Retinal pigment epithelial cell (primary cell): ENCODE results near the gene MRAS.

Experiments
- DNase-seq: peaks from one replicate; pipeline ENCODE4 v3.0.0-alpha.2; 2010; ENCODE audit warnings: low read depth
- H3K4me3 ChIP-seq: 2 replicates; pipeline ENCODE4 v1.5.1; 2011; ENCODE audit warnings: mild to moderate bottlenecking, low read length, control low read depth, moderate library complexity
- TF ChIP-seq, protein P1 (sequence below): conservative IDR thresholded peaks from 2 replicates; pipeline ENCODE4 v1.5.1; 2011; ENCODE audit warnings: low read depth, low read length, control low read depth, inconsistent platforms

MRAS gene

DNA sequence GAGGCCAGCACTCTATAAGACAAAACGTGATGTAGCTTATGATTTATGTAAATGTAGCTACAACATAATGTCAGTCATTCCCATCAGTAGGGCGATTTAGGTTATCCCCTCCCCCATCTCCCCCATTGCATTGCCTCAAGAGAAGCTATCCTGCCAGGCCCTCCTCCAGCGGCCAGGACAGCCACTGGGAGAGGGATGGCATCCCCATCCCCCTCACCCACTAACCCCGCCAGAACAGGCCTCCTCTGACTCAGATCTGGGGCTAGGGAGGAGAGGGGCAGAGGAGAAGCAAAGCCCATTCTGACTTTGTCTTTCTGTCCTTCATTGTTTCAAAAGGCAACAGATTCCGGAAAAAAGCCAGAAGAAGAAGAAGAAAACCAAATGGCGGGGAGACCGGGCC lies 53.5 kb downstream of the MRAS start:
- no peak overlapping the region for H3K4me3 ChIP-seq
- TF ChIP-seq, protein P1, sequence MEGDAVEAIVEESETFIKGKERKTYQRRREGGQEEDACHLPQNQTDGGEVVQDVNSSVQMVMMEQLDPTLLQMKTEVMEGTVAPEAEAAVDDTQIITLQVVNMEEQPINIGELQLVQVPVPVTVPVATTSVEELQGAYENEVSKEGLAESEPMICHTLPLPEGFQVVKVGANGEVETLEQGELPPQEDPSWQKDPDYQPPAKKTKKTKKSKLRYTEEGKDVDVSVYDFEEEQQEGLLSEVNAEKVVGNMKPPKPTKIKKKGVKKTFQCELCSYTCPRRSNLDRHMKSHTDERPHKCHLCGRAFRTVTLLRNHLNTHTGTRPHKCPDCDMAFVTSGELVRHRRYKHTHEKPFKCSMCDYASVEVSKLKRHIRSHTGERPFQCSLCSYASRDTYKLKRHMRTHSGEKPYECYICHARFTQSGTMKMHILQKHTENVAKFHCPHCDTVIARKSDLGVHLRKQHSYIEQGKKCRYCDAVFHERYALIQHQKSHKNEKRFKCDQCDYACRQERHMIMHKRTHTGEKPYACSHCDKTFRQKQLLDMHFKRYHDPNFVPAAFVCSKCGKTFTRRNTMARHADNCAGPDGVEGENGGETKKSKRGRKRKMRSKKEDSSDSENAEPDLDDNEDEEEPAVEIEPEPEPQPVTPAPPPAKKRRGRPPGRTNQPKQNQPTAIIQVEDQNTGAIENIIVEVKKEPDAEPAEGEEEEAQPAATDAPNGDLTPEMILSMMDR: no peak
- DNase-seq: no peak

DNA sequence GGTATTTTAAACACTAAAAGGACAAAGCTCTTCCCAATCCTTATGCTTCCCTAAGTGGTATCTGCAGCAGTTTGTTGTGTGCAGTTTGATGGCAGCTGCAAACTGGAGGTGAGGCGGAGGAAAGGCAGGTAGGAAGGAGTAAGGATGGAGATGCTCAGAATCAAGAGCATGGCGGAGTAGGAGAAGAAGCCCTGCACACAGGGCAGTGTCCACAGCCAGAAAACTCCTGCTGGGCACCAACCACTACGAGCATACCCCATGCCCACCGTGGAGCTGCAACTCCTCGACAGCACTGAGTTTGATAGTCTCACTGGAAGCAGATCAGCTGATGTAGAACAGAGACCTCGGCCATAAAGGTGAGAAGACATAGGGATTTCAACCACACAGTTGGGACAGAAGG lies 55.7 kb downstream of the MRAS start:
- H3K4me3 ChIP-seq: no peak overlapping the region
- TF ChIP-seq, protein P1: no peak
- no peak for DNase-seq

DNA sequence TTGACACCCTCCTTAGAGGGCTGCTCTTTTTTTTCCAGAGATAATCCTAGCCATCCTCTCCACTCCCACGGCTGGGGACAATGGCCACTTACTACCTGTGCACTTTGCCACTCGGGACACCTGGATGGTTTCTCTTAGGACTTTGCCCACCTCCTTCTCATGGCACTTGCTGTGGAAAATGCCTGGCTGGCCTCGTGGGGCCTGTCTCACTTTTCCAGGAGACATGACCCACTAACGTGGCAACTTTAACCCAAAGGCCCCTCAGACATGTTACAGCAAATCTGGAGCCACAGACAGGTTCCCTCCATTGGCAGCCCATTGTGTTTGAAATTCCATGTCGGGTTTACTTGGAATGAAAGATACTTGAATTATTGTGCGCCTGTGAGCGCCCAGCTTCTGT lies 56.6 kb downstream of the MRAS start:
- no peak overlapping the region for H3K4me3 ChIP-seq
- DNase-seq: no peak
- TF ChIP-seq, protein P1: no peak

DNA sequence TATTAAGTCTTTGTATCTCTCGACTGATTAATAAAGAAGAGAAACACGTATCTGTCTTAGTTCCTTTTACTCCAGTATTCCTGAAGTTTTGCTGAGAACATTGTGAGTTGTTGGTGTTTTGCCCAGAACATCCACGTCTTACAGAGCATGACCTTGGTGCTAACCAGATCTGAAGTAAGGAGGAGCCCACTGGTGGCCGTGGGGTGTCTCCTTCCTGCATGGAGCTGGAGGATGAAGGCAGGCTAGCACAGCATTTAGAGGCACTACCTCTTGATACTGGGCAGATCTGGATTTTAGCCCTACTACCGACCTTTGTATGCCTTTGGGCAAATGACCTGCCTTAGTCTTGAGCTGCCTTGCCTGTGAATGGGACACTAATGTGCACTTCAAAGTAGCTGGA lies 57.1 kb downstream of the MRAS start:
- no peak overlapping the region for H3K4me3 ChIP-seq
- TF ChIP-seq, protein P1: no peak
- no peak for DNase-seq

DNA sequence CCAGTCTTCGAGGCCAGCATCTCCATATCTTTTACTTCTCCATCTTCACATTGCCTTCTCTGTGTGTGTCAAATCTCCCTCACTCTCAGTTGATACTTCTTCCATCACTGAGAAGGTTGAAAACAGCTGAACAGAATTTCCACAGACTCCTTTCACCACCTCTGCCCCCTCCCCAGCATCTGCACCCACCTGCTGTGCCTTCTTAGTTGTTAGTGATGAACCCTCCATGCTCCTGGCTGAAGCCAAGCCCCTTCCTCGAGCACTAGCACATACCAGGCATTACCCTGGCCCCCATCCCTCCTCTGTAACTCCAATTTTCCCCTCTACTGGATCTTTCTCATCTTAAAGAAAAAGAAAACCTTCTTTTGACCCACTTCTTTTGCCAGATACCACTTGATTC lies 58.2 kb downstream of the MRAS start:
- H3K4me3 ChIP-seq: no peak overlapping the region
- TF ChIP-seq, protein P1: no peak
- DNase-seq: no peak

DNA sequence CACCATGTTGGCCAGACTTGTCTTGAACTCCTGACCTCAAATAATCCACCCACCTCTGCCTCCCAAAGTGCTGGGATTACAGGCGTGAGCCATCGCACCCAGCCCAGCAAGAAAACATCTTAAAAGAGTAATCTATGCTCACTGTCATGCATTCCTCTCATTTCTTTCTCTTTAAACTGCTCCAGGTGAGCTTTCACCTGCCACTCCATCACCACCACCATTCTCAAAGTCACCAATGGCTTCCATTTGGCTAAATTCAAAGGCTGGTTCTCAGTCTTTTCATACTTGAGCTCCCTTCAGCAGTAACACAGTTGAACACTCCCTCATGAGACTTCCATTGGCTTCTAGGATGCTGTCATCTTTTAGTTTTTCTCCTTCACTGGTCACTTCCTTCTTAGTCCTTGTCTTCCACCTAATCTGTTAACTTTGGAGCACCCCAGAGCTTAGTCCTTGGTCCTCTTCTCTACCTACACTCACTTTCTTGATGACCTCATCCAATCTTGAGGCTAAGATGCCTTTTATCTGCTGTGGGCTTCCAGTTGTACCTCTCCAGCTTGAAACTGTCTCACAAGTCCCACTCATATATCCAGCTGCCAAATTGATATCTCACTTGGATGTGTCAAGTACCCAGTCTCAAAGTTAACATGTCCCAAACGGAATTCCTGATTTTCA lies 59.0 kb downstream of the MRAS start:
- TF ChIP-seq, protein P1: no peak
- DNase-seq: no peak
- H3K4me3 ChIP-seq: no peak overlapping the region

DNA sequence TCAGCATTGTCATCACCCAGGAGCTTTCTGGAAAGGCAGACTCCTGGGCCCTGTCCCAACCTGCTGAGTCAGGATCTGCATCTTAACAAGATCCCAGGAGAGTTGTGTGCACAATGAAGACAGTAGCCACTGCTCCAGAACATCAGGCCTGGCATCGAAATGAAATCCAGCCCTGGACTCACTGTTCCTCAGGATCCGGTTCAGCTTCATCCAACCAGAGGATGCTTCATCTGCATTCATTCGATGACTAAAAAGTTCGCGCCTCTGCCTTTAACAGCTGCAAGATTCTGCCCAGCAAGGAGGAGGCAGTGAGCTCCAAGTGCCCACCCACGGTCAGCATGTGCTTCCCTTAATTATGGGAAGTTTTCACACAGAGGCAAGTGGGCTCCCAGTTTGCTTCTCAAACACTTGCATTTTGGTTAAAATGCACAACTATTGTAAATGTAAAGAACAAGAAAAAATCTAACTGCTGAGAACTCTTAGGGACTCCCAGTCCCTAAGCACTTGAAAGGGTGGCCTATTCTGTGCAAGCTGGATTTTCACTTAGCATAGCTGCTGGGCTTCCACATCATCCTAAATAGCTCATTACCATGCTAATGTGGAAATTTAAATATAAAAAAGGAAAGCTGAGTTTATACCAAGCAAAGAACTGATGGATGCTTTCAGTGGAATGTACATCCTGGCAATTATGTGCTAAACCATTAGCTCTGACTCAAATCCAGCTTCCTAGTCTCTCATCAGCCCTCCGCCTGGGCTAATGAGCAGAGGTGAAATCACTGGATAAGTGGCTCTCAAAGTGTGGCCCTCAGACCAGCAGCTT lies 60.6 kb downstream of the MRAS start:
- H3K4me3 ChIP-seq: no peak overlapping the region
- DNase-seq: no peak

More for the DNA sequence above, 60.6 kb downstream of the MRAS start:
- TF ChIP-seq, protein P1: no peak
